ENCODE data around the gene SLC5A11.
"Not testable (repeated sequence)": the region's sequence is repeated elsewhere in the genome, so short reads cannot be mapped to it uniquely, and the experiment has no call there.

The SLC5A11 gene

DNA sequence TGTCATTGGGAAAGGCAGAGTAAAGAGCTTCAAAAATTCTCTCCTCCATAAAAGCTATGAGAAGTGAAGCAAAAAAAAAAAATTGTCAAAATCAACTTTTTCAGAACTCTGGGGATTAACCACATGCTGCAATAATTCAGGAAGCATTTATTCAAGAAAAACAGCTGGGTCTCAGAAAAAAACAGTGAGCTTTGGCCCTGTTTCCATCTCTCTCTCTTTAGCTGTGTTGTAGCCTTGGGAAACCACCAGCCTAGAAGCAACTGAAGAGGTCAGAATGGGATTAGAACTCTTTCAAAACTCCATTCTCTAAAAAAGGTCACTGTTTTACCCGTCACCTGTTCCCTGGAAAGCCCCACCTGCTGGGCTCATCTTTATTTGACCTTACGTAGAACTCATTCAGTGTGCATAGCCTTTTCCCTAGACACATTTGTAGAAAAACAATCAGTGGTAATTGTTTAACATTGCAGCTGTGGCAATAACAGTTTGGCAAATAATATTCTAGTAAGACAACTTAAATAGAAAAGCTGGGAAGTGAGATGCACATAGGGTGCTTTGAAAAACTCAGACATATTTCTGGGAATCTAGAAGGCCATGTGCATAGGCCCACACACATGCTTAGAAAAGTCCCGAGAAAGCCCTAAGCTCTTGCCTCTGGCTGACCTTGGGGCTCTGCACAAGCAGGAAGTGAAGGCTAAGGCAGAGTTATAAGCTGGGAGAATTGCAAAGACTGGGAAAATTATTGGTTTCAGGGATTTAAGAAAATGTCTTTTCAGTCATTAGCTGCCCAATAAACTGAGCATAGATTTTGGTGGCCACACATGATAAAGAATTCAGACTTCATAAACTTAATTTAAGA lies 18.0 kb downstream of the SLC5A11 start:
- DNase-seq = no peak

DNA sequence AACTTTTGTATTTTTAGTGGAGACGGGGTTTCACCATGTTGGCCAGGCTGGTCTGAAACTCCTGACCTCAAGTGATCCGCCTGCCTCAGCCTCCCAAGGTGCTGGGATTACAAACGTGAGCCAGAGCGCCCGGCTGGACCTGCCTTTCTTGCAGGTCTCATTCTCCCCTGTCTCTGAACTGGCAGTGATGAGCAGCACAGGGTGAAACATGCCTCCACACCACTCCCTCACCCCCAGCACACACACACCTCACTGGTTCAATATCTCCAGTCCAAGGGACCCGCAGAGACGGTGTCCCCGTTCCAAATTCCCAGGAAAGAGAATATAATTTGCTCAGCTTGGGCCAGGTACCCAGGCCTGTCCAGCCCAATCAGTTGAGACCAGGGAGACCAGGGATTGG lies 23.3 kb downstream of the SLC5A11 start:
- DNase-seq = no peak

DNA sequence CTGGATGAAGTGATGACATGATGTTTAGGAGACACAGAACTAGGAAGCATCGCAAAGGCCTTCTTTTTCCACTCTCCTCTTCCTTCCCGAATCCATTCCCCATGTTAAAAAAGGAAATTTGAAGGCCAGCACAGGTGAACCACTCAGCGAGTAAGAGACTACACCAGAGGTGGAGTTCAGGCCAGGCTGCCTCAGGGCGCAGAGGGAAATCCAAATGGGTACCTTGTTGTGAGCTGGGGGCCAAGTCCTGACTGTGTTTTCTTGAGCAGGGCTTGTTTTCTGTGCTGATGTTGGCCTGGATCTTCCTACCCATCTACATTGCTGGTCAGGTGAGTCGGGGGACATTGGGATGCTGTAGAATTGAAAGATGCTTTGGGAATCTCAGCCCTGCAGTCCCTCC lies 26.1 kb downstream of the SLC5A11 start:
- no peak for DNase-seq

DNA sequence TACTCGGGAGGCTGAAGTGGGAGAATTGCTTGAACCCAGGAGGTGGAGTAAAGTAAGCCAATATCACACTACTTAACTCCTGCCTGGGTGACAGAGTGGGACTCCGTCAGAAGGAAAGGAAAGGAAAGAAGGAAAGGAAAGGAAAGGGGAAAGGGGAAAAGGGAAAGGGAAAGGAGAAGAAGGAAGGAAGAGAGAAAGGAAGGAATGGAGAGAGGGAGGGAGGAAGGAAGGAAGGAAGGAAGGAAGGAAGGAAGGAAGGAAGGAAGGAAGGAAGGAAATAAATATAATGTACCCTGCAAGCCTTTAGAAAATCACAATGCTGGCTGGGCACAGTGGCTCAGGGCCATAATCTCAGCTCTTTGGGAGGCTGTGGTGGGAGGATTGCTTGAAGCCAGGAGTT lies 27.3 kb downstream of the SLC5A11 start:
- no peak for DNase-seq

DNA sequence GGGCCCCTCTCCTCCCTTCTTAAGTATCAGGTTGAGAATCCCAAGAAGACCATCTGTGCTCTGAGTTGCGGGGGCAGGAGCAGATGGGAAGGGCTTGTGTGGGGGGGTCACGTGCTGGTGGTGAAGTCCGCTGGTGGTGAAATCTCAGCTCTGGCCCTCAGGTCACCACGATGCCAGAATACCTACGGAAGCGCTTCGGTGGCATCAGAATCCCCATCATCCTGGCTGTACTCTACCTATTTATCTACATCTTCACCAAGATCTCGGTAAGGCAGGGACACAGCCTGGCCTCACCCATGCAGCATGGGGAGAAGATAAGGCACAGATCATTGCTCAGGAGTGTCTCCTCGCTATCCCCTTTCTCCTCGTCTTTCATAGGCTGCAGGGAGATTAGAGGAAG lies 29.7 kb downstream of the SLC5A11 start:
- DNase-seq = peak; percentile 87

DNA sequence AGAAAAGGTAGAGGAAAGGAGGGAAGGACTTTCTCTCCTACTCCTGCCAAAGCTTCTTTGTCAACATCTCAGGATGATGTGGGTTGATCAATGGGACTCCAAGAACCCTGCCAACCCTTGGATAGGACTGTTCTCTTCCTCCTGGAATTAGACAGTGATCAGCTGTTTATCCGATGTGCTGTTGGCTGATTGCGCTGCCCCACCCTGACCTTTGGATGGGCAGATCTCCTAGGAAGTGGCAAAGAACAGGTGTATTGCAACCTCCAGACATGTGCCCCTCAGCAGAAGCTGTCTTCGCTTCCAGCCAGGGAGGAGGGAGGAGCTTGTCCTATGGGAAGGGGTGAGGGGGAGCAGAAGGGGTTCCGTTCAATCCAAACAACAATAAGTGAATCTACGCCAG lies 30.5 kb downstream of the SLC5A11 start:
- no peak for DNase-seq

DNA sequence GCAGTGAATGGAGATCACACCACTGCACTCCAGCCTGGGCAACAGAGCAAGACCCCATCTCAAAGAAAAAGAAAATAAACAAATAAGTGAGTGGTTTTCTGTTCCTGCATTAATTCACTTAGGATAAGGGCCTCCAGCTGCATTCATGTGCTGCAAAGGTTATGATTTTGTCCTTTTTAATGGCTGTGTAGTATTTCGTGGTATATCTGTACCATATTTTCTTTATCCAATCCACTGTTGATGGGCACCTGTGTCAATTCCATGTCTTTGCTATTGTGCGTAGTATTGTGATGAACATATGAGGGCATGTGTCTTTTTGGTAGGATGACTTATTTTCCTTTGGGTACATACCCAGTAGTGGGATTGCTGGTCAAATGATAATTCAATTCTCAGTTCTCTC lies 33.9 kb downstream of the SLC5A11 start:
- no peak for DNase-seq

DNA sequence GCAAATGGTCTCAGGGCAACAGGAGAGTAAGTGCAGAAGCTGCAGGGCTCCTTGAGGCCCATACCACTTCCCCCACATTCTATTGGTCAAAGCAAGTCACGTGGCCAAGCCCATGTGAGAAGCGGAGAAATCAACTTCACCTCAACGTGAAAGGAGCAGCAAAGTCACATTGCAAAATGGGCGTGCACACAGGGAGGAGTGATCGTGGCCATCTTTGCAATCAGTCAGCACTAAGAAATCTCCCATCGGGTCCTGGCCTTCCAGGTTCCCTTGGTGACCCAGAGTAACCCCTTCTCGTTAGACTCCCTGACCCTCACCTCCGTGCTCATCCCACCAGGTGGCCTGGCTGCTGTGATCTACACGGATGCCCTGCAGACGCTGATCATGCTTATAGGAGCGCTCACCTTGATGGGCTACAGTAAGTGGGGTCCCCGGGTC lies 38.0 kb downstream of the SLC5A11 start:
- DNase-seq = no peak

DNA sequence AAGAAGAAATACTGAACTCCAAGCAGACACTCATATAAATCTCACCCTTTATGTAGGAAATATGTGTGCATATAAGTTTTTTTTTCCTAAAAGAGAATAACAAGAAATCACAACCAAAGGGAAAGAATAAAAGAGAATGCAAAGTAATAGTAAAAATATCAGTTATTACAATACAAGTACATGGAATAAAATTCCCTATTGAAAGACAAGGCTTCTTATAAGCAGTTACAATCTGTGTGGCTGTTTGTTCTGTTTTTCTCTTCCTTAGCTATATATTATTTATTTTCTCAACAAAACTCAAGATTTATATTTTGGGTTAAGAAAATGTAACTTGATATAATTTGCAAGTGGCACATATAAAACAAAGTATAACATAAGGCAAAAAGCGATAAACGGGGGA lies 41.7 kb downstream of the SLC5A11 start:
- no peak for DNase-seq

DNA sequence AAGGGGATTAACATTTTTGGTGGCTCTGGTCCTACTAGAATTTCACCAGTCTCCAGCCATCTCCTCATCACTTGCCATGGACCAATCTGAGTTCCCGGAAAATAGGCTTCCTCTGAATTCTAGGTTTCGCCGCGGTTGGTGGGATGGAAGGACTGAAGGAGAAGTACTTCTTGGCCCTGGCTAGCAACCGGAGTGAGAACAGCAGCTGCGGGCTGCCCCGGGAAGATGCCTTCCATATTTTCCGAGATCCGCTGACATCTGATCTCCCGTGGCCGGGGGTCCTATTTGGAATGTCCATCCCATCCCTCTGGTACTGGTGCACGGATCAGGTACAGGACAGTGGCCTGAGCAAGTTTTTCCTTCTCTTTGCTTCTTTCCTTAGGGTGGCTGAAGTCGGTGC lies 45.0 kb downstream of the SLC5A11 start:
- DNase-seq = no peak

DNA sequence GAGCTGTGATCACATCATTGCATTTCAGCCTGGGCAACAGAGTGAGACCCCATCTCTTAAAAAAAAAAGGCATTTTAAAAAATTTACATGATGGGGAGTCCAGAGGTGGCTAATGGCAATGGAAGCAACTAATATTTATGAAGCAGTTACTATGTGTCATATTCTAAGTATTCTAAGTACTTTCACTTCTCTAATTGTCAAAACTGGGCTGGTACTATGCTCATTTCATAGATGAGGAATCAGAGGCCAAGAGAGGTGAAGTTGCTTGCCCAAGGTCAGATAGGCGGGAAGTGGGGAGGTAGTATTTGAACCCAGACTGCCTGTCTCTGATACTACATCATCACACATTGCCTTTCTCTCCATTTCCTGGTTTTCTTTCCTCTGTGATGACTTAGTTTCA lies 50.7 kb downstream of the SLC5A11 start:
- no peak for DNase-seq

DNA sequence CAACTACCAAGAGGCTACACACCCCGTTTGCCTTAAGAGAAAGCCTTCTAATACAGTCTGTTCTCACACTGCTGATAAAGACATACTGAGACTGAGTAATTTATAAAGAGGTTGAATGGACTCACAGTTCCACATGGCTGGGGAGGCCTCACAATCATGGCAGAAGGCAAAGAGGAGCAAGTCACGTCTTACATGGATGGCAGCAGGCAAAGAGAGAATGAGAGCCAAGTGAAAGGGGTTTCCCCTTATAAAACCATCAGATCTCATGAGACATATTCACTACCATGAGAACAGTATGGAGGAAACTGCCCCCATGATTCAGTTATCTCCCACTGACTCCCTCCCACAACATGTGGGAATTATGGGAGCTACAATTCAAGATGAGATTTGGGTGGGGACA lies 51.8 kb downstream of the SLC5A11 start:
- not testable (repeated sequence) for DNase-seq

DNA sequence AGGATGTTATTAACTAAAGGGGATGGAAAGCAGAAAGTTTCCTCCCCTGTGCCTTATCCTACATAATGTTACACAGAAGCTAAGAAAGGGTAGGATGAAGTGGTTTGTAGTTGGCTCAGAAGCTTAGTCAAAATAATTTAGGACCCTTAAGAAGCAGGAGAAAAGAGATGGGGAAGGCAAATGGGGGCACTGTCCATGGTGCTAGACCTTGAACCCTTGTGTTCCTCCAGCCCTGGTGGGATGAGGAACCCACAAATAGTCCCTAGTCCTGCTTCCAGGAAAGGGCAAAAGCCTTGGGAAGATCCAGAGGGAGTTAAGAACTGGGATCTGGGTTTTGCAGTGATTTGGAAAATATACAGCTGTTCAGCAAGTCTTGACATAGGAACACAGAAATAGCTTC lies 54.5 kb downstream of the SLC5A11 start:
- no peak for DNase-seq

DNA sequence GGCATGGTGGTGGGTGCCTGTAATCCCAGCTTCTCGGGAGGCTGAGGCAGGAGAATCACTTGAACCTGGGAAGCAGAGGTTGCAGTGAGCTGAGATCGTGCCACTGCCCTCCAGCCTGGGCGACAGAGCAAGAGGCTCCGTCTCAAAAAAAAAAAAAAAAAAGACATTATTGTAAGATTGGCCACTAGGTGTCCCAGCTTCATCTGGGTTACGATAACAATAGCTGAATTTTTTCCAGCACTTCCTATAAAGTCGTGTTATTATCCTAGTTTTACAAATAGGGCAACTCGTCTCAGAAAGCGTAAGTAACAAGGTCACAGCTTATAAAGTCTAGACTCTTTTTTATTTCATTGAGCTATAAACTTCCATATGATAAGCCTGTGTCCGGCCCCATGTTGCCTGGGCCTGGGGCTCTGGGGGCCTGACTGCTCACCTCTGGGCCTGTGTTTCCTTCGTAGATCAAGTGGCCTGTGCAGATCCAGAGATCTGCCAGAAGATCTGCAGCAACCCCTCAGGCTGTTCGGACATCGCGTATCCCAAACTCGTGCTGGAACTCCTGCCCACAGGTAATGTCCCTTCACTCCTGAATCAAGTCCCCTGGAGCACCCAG lies 60.5 kb downstream of the SLC5A11 start:
- peak; percentile 43 for DNase-seq

DNA sequence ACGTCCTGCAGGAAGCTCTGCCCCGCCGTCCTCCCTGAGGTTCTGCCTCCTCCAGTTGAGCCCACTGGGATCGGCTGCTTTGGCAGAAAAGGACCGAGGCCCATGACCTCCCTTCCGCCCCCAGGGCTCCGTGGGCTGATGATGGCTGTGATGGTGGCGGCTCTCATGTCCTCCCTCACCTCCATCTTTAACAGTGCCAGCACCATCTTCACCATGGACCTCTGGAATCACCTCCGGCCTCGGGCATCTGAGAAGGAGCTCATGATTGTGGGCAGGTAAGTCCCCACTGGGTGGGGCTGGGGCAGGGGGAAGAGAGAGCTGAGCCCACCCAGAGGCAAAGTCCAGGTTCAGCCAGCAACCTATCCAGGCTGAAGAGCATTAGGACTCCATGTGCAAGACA lies 61.1 kb downstream of the SLC5A11 start:
- no peak for DNase-seq

DNA sequence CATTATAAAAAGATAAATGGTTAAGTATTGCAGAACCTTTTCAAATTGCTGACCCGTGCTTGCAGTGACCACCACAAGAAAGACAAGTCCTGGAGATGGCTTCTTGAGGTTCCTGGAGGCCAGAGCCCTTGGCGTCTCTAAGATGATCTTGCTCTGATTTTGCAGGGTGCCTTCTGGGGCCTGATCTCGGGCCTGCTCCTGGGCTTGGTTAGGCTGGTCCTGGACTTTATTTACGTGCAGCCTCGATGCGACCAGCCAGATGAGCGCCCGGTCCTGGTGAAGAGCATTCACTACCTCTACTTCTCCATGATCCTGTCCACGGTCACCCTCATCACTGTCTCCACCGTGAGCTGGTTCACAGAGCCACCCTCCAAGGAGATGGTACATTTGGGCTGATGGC lies 63.0 kb downstream of the SLC5A11 start:
- no peak for DNase-seq

DNA sequence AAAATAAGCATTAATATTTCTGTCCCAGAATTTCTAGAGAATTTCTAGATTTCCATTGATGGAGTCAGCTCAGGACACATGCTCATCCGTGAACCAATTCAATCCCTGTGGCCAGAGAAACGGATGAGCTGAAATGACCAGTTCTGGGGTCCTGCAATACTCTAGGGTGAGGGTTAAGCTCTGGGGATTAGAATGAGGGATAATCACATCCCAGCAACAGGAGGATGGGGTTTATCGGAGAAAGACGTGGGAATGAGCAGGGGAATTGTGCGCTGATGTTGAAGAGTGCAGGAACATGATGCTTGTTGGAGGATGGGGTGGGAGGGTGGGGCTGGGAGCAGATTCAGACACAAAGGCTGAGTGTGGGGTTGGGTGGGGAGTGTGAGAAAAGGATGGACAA lies 64.1 kb downstream of the SLC5A11 start:
- DNase-seq = peak; percentile 85

DNA sequence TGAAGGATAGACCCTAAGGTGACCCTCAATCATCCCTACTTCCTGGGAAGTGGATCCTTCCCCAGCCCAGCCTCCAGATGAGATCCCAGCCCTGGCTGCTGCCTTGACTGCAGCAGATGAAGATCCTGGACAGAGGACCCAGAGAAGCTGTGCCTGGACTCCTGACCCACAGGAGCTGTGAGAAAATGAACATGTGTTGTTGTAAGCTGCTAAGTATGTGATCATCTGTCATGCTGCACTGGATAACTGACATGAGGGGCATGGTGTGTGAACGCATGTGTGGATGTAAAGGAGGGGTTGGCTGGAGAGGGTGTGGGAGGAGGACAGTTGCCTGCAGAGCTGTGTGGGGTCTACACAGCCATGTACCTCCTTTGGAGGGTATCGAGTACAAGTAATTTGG lies 69.3 kb downstream of the SLC5A11 start:
- DNase-seq = peak; percentile 66

DNA sequence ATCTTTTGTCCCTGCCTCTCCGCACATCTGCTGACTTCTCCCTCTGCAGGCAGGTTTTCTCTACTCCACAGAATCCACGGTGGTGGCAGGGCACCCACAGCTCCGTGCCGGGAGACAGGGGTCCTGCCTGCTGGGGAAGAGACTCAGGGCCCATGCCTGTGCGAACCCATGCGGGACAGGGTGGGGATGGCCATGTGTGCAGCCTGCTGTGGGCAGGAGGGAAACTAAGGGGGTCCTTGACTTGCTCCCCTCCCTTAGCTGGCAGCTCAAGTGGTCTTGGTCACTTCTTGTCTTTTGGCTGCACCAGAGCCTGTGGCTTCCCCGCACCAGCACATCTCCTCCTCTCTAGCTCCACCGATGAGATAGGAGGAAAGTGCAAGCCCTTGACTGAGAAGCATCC lies 69.8 kb downstream of the SLC5A11 start:
- DNase-seq = peak; percentile 28

DNA sequence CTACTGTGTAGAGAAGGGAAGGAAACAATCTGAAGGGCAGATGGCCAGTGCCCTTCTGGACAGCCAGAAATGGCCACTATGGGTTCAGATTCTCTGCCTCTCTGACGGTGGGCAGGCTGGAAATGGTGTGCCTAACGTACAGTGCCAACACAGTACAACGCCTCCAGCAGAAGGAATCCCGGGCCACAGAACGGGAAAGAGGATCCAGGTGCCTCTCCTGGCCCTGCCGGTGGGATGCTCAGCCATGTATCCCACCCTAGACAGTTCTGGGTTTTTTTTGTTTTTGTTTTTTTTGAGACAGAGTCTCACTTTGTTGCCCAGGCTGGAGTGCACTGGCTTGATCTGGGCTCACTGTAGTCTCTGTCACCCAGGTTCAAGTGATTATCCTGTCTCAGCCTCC lies 71.5 kb downstream of the SLC5A11 start:
- no peak for DNase-seq

DNA sequence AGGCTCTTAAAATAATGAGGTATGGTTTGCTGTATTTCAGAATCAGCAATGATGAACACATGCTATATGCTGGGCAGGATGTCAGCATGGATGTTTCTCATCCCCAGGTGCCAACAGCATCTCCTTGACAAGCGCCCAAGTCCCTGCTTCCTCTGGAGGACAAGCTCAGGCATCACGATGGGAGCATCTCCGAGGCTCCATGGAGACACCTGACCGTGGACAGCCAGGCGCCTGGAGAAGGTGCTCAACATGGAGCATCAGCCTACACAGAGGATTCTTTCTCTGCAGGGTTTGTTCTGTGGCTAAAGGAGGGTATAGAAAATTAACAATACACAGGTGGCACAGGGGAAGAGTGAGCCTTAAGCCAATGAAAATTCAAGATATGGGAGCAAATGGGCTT lies 72.1 kb downstream of the SLC5A11 start:
- no peak for DNase-seq

DNA sequence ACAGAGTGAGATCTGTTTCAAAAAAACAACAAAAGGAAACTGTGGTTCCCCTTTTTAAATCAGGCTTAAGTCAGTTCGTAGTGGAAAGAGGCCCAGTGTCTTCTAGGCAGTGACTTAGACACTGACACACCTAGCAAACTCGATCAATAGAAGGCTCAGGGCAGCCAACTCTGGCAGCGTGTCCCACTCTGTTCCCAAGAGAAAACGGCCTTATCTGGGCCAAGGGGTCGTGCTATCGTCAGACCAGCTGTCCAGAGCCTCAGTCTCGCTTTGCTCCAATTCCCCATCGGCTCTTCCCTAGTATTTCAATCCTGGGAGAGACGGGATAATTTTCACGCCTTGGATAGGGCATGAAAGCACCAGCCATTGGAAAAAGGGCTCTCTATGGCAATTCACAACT lies 72.9 kb downstream of the SLC5A11 start:
- no peak for DNase-seq

DNA sequence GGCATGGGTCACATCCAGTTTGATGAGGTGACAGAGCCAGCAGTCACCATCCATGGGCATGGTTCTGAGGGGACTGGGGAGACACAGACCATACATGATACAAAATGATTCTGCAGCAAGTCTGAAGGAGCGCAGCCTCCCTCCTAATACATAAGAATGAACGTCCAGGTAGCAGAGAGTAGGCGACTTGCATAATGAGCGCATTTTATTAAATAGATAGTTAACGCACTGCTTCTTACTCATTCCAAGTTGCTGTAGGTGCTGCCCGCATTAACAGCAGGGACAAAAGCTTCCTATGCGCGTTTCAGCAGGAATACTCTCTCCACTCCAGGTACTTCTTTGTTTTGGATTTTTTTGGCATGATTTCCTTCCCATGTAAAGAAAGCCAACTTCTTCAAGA lies 73.8 kb downstream of the SLC5A11 start:
- no peak for DNase-seq

DNA sequence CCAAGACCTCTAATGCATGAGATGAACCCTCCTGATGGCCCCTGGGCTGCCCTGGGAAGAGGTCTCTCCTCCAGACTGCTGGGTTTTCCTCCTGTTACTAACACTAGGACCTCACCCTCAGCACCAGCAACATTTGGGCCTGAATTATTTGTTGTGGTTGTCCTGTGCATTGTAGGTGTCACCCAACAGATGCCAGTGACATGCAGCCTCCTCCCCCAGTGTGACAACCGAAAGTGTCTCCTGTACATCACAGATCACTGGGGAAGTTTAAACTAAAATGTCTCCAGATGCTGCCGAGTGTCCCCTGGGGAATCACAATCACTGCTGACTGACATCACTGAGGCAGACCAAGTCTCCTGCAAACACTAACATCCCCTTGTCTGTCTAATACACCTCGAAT lies 74.8 kb downstream of the SLC5A11 start:
- no peak for DNase-seq

DNA sequence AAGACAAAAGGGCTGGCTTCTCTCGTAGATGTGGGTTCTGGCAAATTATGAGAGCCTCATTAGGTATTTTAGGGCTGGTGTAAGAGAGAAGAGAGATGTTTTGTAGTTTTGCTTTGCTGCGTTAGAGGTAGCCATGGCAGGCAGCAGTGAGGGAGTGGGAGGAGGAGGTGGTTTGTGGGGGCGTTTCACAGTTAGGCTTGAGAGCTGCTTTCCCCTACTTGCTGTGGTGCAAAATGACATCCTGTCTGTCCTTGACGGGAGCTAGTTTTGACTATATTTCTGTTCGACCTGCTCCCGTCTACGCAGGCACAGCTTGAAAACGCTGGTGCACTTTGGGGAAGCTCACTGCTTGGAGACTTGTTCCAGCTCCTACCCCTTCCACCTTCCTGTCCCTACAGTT lies 75.5 kb downstream of the SLC5A11 start:
- DNase-seq = no peak

Data from NCI-H82 (cell line).